Tibial nerve (tissue), 3 donors: Measurements from ENCODE around the gene ZMYND8.

Experiments
- CTCF ChIP-seq, 5 experiments: fragments of 200-600 bp in 3 of 5; fragments of 450-650 bp in 2 of 5; sonication (generic) in 3 of 5; IDR thresholded peaks; one replicate each; pipeline ENCODE4 v1.5.1; 2016 to 2019; ENCODE audit warnings: antibody characterized with exemption in 5 of 5, mild to moderate bottlenecking in 3 of 5, moderate library complexity in 2 of 5
- POLR2A ChIP-seq, 2 donors: fragments of 450-650 bp; IDR thresholded peaks; one replicate each; pipeline ENCODE4 v1.6.1; 2017; ENCODE audit warnings: antibody characterized with exemption in 2 of 2, mild to moderate bottlenecking in 2 of 2, moderate library complexity in 2 of 2

DNA sequence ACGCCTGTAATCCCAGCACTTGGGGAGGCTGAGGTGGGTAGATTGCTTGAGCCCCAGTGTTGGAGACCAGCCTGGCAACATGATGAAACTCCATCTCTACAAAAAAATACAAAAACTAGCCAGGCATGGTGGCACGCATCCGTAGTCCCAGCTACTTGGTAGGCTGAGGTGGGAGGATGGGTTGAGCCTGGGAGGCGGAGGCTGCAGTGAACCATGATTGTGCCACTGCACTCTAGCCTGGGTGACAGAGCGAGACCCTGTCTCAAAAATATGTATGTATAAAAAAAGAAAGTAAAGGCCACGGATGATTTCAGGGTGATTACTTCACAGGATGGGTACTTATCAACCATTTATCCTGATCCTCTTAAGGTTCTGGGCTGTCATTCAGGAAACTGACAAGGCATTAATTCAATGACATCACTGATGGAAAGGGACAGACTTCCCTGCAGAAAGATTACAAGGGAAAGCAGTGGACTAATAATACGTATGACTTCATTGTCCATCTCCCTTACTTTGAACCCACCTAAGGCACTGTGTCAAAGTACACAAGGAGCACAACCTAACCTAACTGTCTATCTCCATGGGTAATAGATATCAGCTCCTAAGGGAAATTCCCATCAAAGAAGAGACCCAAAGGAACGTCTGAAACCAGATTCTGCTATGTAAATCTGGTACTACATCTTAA, 61.2 kb downstream of the ZMYND8 start:
- no peak for TF ChIP-seq POLR2A (IDR thresholded peaks at IDR 0.05)
- TF ChIP-seq CTCF (IDR thresholded peaks at IDR 0.05), result no peak
